Lower lobe of right lung (tissue), 2 donors: ENCODE measurements around the gene HDAC9. TPM values are rescaled to one million over a fixed set of nuclear protein-coding genes. Genes with fewer than 3 reads are reported as not detected.

Source experiments
- ATAC-seq, 2 donors: fragments of 200-7000 bp; cut with Tn5 transposase; one replicate each; pipeline ENCODE4 v1.9.1; 2020 to 2022; ENCODE audit warnings: mild to moderate bottlenecking in 2 of 2, moderate library complexity in 2 of 2
- DNase-seq: peaks from one replicate; pipeline ENCODE4 v3.0.0-alpha.2; 2020
- H3K27ac ChIP-seq: fragments of 200-600 bp; one replicate; pipeline ENCODE4 v1.8.0; 2022
- H3K27me3 ChIP-seq: fragments of 200-600 bp; one replicate; pipeline ENCODE4 v1.8.0; 2022; ENCODE audit warnings: low read depth
- H3K36me3 ChIP-seq: fragments of 200-600 bp; one replicate; pipeline ENCODE4 v1.8.0; 2022; ENCODE audit warnings: mild to moderate bottlenecking
- H3K4me1 ChIP-seq: fragments of 200-600 bp; one replicate; pipeline ENCODE4 v1.8.0; 2022
- H3K4me3 ChIP-seq: fragments of 200-600 bp; one replicate; pipeline ENCODE4 v1.8.0; 2022; ENCODE audit warnings: mild to moderate bottlenecking
- H3K9me3 ChIP-seq: fragments of 200-600 bp; one replicate; pipeline ENCODE4 v1.8.0; 2022
- CTCF ChIP-seq: fragments of 200-600 bp; IDR thresholded peaks from one replicate; pipeline ENCODE4 v1.8.0; 2022; ENCODE audit warnings: antibody characterized with exemption, mild to moderate bottlenecking
- intact Hi-C: fragments of 100-400 bp; cut with DNase I; formaldehyde crosslinking; loops from one replicate; pipeline ENCODE4 v1.11.0; 2022
- total RNA-seq: library from RNA; stranded (reverse); fragmentation: NEBNext Ultra II Directional; extraction: Animal tissue kit (Norgen Biotek cat#: 25700); gene quantifications from one replicate; pipeline ENCODE4 v1.2.1, GENCODE V29; 2021
- donor health status: DM: no; HTN: yes; CAD: no; lungs with severe emphysema.

HDAC9 gene
- total RNA-seq, 1 donor from 2014 or later = 14.3 TPM

- ATAC-seq (no peak), DNase-seq (no peak)
- H3K27me3 ChIP-seq = no peaks in the 10 kb centered on the region
- no peaks in the 10 kb centered on the region for H3K36me3 ChIP-seq
- no peaks in the 10 kb centered on the region for H3K9me3 ChIP-seq
- no peak overlapping the region for H3K27ac ChIP-seq
- intact Hi-C loops = no loop called here
- TF ChIP-seq CTCF = no peak
- no peaks in the 10 kb centered on the region for H3K4me1 ChIP-seq
- no peak overlapping the region for H3K4me3 ChIP-seq
These were observed 351.2 kb downstream of the HDAC9 start for GRCh38 chr7:18846765-18847215.

- no peaks in the 10 kb centered on the region for H3K4me1 ChIP-seq
- DNase-seq = no peak
- H3K27ac ChIP-seq = no peak overlapping the region
- intact Hi-C loops = no loop called here
- no peak for TF ChIP-seq CTCF
- no peak for ATAC-seq
- no peak overlapping the region for H3K4me3 ChIP-seq
- H3K27me3 ChIP-seq = no peaks in the 10 kb centered on the region
- no peaks in the 10 kb centered on the region for H3K36me3 ChIP-seq
- H3K9me3 ChIP-seq = no peaks in the 10 kb centered on the region
These were observed 353.6 kb downstream of the HDAC9 start for GRCh38 chr7:18849130-18849529.

GRCh38 chr7:18855796-18856195 lies 360.2 kb downstream of the HDAC9 start:
- H3K36me3 ChIP-seq = no peaks in the 10 kb centered on the region
- H3K4me1 ChIP-seq = no peaks in the 10 kb centered on the region
- no peaks in the 10 kb centered on the region for H3K27me3 ChIP-seq
- no peak overlapping the region for H3K27ac ChIP-seq
- no peak overlapping the region for H3K4me3 ChIP-seq
- H3K9me3 ChIP-seq = no peaks in the 10 kb centered on the region
- ATAC-seq = no peak
- TF ChIP-seq CTCF = no peak
- no peak for DNase-seq
- intact Hi-C loops = no loop called here

GRCh38 chr7:18858232-18858631 lies 362.7 kb downstream of the HDAC9 start:
- no peaks in the 10 kb centered on the region for H3K9me3 ChIP-seq
- intact Hi-C loops = no loop called here
- TF ChIP-seq CTCF = no peak
- H3K4me1 ChIP-seq = no peaks in the 10 kb centered on the region
- H3K4me3 ChIP-seq = no peak overlapping the region
- no peaks in the 10 kb centered on the region for H3K27me3 ChIP-seq
- H3K27ac ChIP-seq = no peak overlapping the region
- no peak for DNase-seq
- ATAC-seq = no peak
- H3K36me3 ChIP-seq = no peaks in the 10 kb centered on the region

- no peak overlapping the region for H3K4me3 ChIP-seq
- no peaks in the 10 kb centered on the region for H3K36me3 ChIP-seq
- no peak overlapping the region for H3K27ac ChIP-seq
- DNase-seq = no peak
- no peak for TF ChIP-seq CTCF
- no peaks in the 10 kb centered on the region for H3K27me3 ChIP-seq
- no peaks in the 10 kb centered on the region for H3K4me1 ChIP-seq
- no peak for ATAC-seq
- intact Hi-C loops = no loop called here
- H3K9me3 ChIP-seq = no peaks in the 10 kb centered on the region
These were observed 363.8 kb downstream of the HDAC9 start for GRCh38 chr7:18859318-18859717.

GRCh38 chr7:18860221-18860620 lies 364.7 kb downstream of the HDAC9 start:
- H3K27me3 ChIP-seq = no peaks in the 10 kb centered on the region
- TF ChIP-seq CTCF = no peak
- no peaks in the 10 kb centered on the region for H3K36me3 ChIP-seq
- H3K27ac ChIP-seq = no peak overlapping the region
- no peaks in the 10 kb centered on the region for H3K9me3 ChIP-seq
- ATAC-seq (no peak), DNase-seq (no peak)
- H3K4me3 ChIP-seq = no peak overlapping the region
- intact Hi-C loops = no loop called here
- no peaks in the 10 kb centered on the region for H3K4me1 ChIP-seq
